ENCODE data around the gene ZNF326.

DNA sequence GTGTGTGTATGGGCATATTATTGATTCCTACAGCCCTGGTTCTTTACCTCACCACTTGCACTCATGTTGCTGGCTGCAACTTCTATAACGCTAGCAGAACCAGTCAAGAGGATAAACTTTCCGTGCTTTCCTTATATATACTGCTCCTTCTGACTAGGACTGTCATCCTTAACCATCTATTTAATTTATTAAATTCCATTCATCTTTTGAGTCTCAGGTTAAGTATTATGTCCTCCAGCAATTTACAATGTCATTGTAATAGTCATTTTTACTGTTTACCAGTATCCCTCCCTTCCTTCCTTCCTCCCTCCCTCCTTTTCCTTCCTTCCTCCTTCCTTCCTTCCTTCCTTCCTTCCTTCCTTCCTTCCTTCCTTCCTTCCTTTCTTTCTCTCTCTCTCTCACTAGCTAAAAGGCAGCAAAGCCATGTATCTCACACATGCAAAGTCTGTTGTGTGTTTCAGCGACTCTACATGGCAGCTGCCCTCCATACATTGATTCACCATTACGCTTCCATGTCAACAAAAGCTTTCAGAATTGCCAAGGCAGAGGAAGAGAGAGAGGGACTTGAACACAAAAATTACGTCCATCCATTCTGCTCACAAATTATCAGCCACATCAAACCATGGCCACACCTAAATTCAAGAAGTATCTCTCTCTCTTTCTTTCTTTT lies 73.8 kb downstream of the ZNF326 start:
- TF ChIP-seq POLR2AphosphoS5 (IDR thresholded peaks at IDR 0.05; ENCODE audit: low read depth, low read length), result no peak
- TF ChIP-seq SMC3 (IDR thresholded peaks at IDR 0.05; ENCODE audit: low read depth, low read length), result no peak
- TF ChIP-seq GATA2 (CRISPR knock-in tag; IDR thresholded peaks at IDR 0.05), result no peak
- TF ChIP-seq NFIC (IDR thresholded peaks at IDR 0.05; ENCODE audit: borderline replicate concordance), result no peak
- TF ChIP-seq, protein P1, sequence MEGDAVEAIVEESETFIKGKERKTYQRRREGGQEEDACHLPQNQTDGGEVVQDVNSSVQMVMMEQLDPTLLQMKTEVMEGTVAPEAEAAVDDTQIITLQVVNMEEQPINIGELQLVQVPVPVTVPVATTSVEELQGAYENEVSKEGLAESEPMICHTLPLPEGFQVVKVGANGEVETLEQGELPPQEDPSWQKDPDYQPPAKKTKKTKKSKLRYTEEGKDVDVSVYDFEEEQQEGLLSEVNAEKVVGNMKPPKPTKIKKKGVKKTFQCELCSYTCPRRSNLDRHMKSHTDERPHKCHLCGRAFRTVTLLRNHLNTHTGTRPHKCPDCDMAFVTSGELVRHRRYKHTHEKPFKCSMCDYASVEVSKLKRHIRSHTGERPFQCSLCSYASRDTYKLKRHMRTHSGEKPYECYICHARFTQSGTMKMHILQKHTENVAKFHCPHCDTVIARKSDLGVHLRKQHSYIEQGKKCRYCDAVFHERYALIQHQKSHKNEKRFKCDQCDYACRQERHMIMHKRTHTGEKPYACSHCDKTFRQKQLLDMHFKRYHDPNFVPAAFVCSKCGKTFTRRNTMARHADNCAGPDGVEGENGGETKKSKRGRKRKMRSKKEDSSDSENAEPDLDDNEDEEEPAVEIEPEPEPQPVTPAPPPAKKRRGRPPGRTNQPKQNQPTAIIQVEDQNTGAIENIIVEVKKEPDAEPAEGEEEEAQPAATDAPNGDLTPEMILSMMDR (IDR thresholded peaks at IDR 0.05), result no peak
- no peak for TF ChIP-seq EZH2phosphoT487 (IDR thresholded peaks at IDR 0.05; ENCODE audit: borderline replicate concordance, low read depth)
